Esophagus muscularis mucosa (tissue), 4 donors: Measurements from ENCODE around the gene AOX1.

Experiments
- CTCF ChIP-seq, 3 experiments: fragments of 200-600 bp in 2 of 3; fragments of 450-650 bp in 1 of 3; sonication (generic) in 2 of 3; IDR thresholded peaks; one replicate each; pipeline ENCODE4 v1.5.1; 2017 to 2019; ENCODE audit warnings: antibody characterized with exemption in 3 of 3, mild to moderate bottlenecking in 2 of 3, moderate library complexity in 1 of 3
- EP300 ChIP-seq: sonication (generic); formaldehyde crosslinking; IDR thresholded peaks from one replicate; pipeline ENCODE4 v1.6.1; 2017; ENCODE audit warnings: antibody characterized with exemption
- POLR2A ChIP-seq: fragments of 450-650 bp; IDR thresholded peaks from one replicate; pipeline ENCODE4 v1.6.1; 2017; ENCODE audit warnings: antibody characterized with exemption, moderate library complexity, mild to moderate bottlenecking, low read depth
- POLR2AphosphoS5 ChIP-seq, 2 donors: sonication (generic); formaldehyde crosslinking; IDR thresholded peaks; one replicate each; pipeline ENCODE4 v1.6.1; 2017; ENCODE audit warnings: antibody characterized with exemption in 2 of 2

GRCh38 chr2:200619279-200619678, 33.5 kb downstream of the AOX1 start:
- TF ChIP-seq CTCF (IDR thresholded peaks at IDR 0.05) = no peak
- no peak for TF ChIP-seq EP300
- TF ChIP-seq POLR2A = no peak
- no peak for TF ChIP-seq POLR2AphosphoS5 (IDR thresholded peaks at IDR 0.05)
